H9 (cell line): ENCODE results near the gene RSPH10B. TPM values are rescaled to one million over a fixed set of nuclear protein-coding genes. Genes with fewer than 3 reads are reported as not detected.

ENCODE experiments used
- DNase-seq: peaks from one replicate; pipeline ENCODE4 v3.0.0-alpha.2; 2017
- H2AFZ ChIP-seq: one replicate; pipeline ENCODE4 v1.6.1; 2013; ENCODE audit warnings: mild to moderate bottlenecking, low read length, control low read depth, moderate library complexity
- H2AK5ac ChIP-seq: 2 replicates; pipeline ENCODE4 v1.6.1; 2013; ENCODE audit warnings: low read length, control low read depth, mixed read lengths; ENCODE audit not compliant: insufficient read length
- H2BK120ac ChIP-seq: one replicate; pipeline ENCODE4 v1.6.1; 2013; ENCODE audit warnings: low read depth, mild to moderate bottlenecking, low read length, control low read depth, inconsistent platforms; ENCODE audit not compliant: poor library complexity, severe bottlenecking
- H2BK12ac ChIP-seq: 2 replicates; pipeline ENCODE4 v1.6.1; 2013; ENCODE audit warnings: low read length, control low read depth, mixed read lengths, low read depth; ENCODE audit not compliant: insufficient read length
- H2BK15ac ChIP-seq: 2 replicates; pipeline ENCODE4 v1.6.1; 2013; ENCODE audit warnings: low read depth, low read length, control low read depth
- H2BK20ac ChIP-seq: one replicate; pipeline ENCODE4 v1.6.1; 2013; ENCODE audit warnings: low read depth, mild to moderate bottlenecking, low read length, control low read depth, inconsistent platforms; ENCODE audit not compliant: poor library complexity, severe bottlenecking
- H2BK5ac ChIP-seq: 2 replicates; pipeline ENCODE4 v1.6.1; 2013; ENCODE audit warnings: low read length, control low read depth, mixed read lengths; ENCODE audit not compliant: insufficient read length
- H3K14ac ChIP-seq: 2 replicates; pipeline ENCODE4 v1.6.1; 2013; ENCODE audit warnings: low read length, control low read depth; ENCODE audit not compliant: insufficient read depth
- H3K18ac ChIP-seq: 2 replicates; pipeline ENCODE4 v1.6.1; 2013; ENCODE audit warnings: low read depth, mild to moderate bottlenecking, mixed read lengths, low read length, control low read depth; ENCODE audit not compliant: insufficient read length
- H3K23ac ChIP-seq: 2 replicates; pipeline ENCODE4 v1.6.1; 2013; ENCODE audit warnings: low read length, control low read depth, mixed read lengths, low read depth; ENCODE audit not compliant: insufficient read length
- H3K23me2 ChIP-seq: 2 replicates; pipeline ENCODE4 v1.6.1; 2013; ENCODE audit warnings: low read depth, mild to moderate bottlenecking, mixed read lengths, low read length, control low read depth; ENCODE audit not compliant: insufficient read length, poor library complexity, severe bottlenecking
- H3K27ac ChIP-seq: 2 replicates; pipeline ENCODE4 v1.5.1; 2013; ENCODE audit warnings: low read length, control low read depth, mixed read lengths, low read depth; ENCODE audit not compliant: insufficient read length
- H3K27me3 ChIP-seq: 2 replicates; pipeline ENCODE4 v1.6.1; 2013; ENCODE audit warnings: low read length, control low read depth, inconsistent platforms; ENCODE audit not compliant: insufficient read depth
- H3K4ac ChIP-seq: 2 replicates; pipeline ENCODE4 v1.6.1; 2013; ENCODE audit warnings: low read depth, mild to moderate bottlenecking, control low read depth, inconsistent platforms, low read length, moderate library complexity
- H3K4me1 ChIP-seq: 2 replicates; pipeline ENCODE4 v1.6.1; 2013; ENCODE audit warnings: low read length, control low read depth, inconsistent platforms; ENCODE audit not compliant: insufficient read depth
- H3K4me2 ChIP-seq: 2 replicates; pipeline ENCODE4 v1.6.1; 2013; ENCODE audit warnings: low read length, control low read depth, mixed read lengths; ENCODE audit not compliant: insufficient read length, insufficient read depth
- H3K56ac ChIP-seq: 2 replicates; pipeline ENCODE4 v1.6.1; 2013; ENCODE audit warnings: low read depth, mild to moderate bottlenecking, mixed read lengths, low read length, control low read depth; ENCODE audit not compliant: insufficient read length
- H3K79me1 ChIP-seq: 2 replicates; pipeline ENCODE4 v1.6.1; 2013; ENCODE audit warnings: low read depth, mild to moderate bottlenecking, moderate library complexity, low read length, control low read depth, inconsistent platforms; ENCODE audit not compliant: insufficient read depth, poor library complexity, severe bottlenecking
- H3K79me2 ChIP-seq: 2 replicates; pipeline ENCODE4 v1.6.1; 2013; ENCODE audit warnings: low read length, control low read depth, inconsistent platforms; ENCODE audit not compliant: insufficient read depth
- H3K9ac ChIP-seq: 2 replicates; pipeline ENCODE4 v1.6.1; 2013; ENCODE audit warnings: low read length, control low read depth, mixed read lengths; ENCODE audit not compliant: insufficient read length; ENCODE audit errors: extremely low read depth
- H3K9me3 ChIP-seq: one replicate; pipeline ENCODE4 v1.6.1; 2013; ENCODE audit warnings: low read depth, low read length, inconsistent platforms; ENCODE audit not compliant: control insufficient read depth
- H3T11ph ChIP-seq: one replicate; pipeline ENCODE4 v1.6.1; 2013; ENCODE audit warnings: mild to moderate bottlenecking, low read length, control low read depth, inconsistent platforms
- H4K20me1 ChIP-seq: one replicate; pipeline ENCODE4 v1.6.1; 2013; ENCODE audit not compliant: control insufficient read depth, insufficient read length, insufficient read depth
- H4K5ac ChIP-seq: 2 replicates; pipeline ENCODE4 v1.6.1; 2013; ENCODE audit warnings: low read depth, mild to moderate bottlenecking, mixed read lengths, low read length, control low read depth; ENCODE audit not compliant: insufficient read length
- H4K8ac ChIP-seq: replicated peaks from 2 replicates; pipeline ENCODE4 v1.6.1; 2013; ENCODE audit warnings: low read length, control low read depth, mixed read lengths, low read depth; ENCODE audit not compliant: insufficient read length
- H4K91ac ChIP-seq: 2 replicates; pipeline ENCODE4 v1.6.1; 2013; ENCODE audit warnings: low read depth, mild to moderate bottlenecking, moderate library complexity, mixed read lengths, low read length, control low read depth; ENCODE audit not compliant: insufficient read length
- H3K27ac Mint-ChIP-seq, 3 experiments: 2 replicates in 2 of 3; 3 replicates in 1 of 3; pipeline ENCODE4 v1.8.0; 2020 to 2021; ENCODE audit warnings: mixed read lengths in 3 of 3, mild to moderate bottlenecking in 1 of 3, moderate library complexity in 1 of 3
- H3K27me3 Mint-ChIP-seq: 2 replicates; pipeline ENCODE4 v1.8.0; 2021; ENCODE audit warnings: low read depth, mild to moderate bottlenecking, moderate library complexity, mixed read lengths
- H3K36me3 Mint-ChIP-seq, 3 experiments: 2 replicates in 2 of 3; 3 replicates in 1 of 3; pipeline ENCODE4 v1.8.0; 2020 to 2021; ENCODE audit warnings: low read depth in 3 of 3, mixed read lengths in 3 of 3; ENCODE audit not compliant: insufficient read depth in 1 of 3
- H3K4me1 Mint-ChIP-seq, 2 experiments: 2 replicates each; pipeline ENCODE4 v1.8.0; 2020; ENCODE audit warnings: mixed read lengths in 2 of 2
- H3K4me3 Mint-ChIP-seq, 2 experiments: 2 replicates in 1 of 2; 3 replicates in 1 of 2; pipeline ENCODE4 v1.8.0; 2020 to 2021; ENCODE audit warnings: mild to moderate bottlenecking in 2 of 2, mixed read lengths in 2 of 2, moderate library complexity in 1 of 2
- H3K9me3 Mint-ChIP-seq, 2 experiments: 2 replicates in 1 of 2; 3 replicates in 1 of 2; pipeline ENCODE4 v1.8.0; 2020; ENCODE audit warnings: mild to moderate bottlenecking in 2 of 2, mixed read lengths in 2 of 2, moderate library complexity in 1 of 2
- CTCF ChIP-seq: fragments of 200-600 bp; sonication (generic); conservative IDR thresholded peaks from 3 replicates; pipeline ENCODE4 v1.8.0; 2021; ENCODE audit warnings: antibody characterized with exemption, mild to moderate bottlenecking
- WGBS: extraction: QIAGEN DNeasy Blood & Tissue Kit; methylation state at CpG from one replicate; pipeline ENCODE4 v1.1.7; 2013; ENCODE audit warnings: missing lambda C conversion rate, low lambda C conversion rate, mixed read lengths; ENCODE audit not compliant: insufficient read length; ENCODE audit errors: extremely low coverage; 5-methylcytosine and 5-hydroxymethylcytosine counted together
- total RNA-seq: library from RNA; stranded (reverse); gene quantifications from 2 replicates; pipeline ENCODE4 v1.2.1, GENCODE V29; 2021

Gene RSPH10B
- total RNA-seq, 1 experiment from 2014 or later = 0.63 TPM

- no peak overlapping the region for H3K4ac ChIP-seq
- peak overlapping the region; percentile 39 to 82 (median 57); a peak in 4 of 7 replicates for H3K27ac Mint-ChIP-seq
These were observed 45.6 kb upstream of the RSPH10B start for GRCh38 chr7:6015917-6016652.

More at GRCh38 chr7:6015917-6016652, 45.6 kb upstream of the RSPH10B start:
- Histone ChIP-seq H3K56ac (no peak overlapping the region), H3T11ph (no peak overlapping the region), H3K27me3 (no peaks in the 10 kb centered on the region), H3K4me2 (no peak overlapping the region), H3K23me2 (no peaks in the 10 kb centered on the region), H3K14ac (no peak overlapping the region), H2BK20ac (no peak overlapping the region), H2BK120ac (no peak overlapping the region), H3K27ac (no peak overlapping the region), H4K91ac (no peak overlapping the region), H3K79me2 (peaks cover 2% of the 10 kb centered on the region; the same call in 1 of the 2 replicates), H2AK5ac (no peak overlapping the region), H4K8ac (no peak overlapping the region), H3K9me3 (no peaks in the 10 kb centered on the region), H3K18ac (no peak overlapping the region), H2BK12ac (no peak overlapping the region), H4K5ac (no peak overlapping the region), H3K4me1 (no peaks in the 10 kb centered on the region), H2BK5ac (no peak overlapping the region), H4K20me1 (peaks cover 2% of the 10 kb centered on the region), H2BK15ac (no peak overlapping the region), H3K9ac (no peak overlapping the region), H2AFZ (no peak overlapping the region), H3K79me1 (peaks cover 1% of the 10 kb centered on the region), H3K23ac (no peak overlapping the region)
- TF ChIP-seq CTCF = no peak
- Mint-ChIP-seq H3K27me3 (no peaks in the 10 kb centered on the region), H3K4me3 (no peak overlapping the region; a peak in 1 of 5 replicates), H3K36me3 (peaks cover 69 to 94% (median 85%) of the 10 kb centered on the region in 3 experiments), H3K4me1 (peaks cover 3 to 5% of the 10 kb centered on the region in 2 experiments), H3K9me3 (no peaks in the 10 kb centered on the region)
- WGBS = no CpG with 5 or more reads among the region's 8 CpGs
- DNase-seq = no peak
